ENCODE results near the gene LDB1.

LDB1 gene, protein sequence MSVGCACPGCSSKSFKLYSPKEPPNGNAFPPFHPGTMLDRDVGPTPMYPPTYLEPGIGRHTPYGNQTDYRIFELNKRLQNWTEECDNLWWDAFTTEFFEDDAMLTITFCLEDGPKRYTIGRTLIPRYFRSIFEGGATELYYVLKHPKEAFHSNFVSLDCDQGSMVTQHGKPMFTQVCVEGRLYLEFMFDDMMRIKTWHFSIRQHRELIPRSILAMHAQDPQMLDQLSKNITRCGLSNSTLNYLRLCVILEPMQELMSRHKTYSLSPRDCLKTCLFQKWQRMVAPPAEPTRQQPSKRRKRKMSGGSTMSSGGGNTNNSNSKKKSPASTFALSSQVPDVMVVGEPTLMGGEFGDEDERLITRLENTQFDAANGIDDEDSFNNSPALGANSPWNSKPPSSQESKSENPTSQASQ

DNA sequence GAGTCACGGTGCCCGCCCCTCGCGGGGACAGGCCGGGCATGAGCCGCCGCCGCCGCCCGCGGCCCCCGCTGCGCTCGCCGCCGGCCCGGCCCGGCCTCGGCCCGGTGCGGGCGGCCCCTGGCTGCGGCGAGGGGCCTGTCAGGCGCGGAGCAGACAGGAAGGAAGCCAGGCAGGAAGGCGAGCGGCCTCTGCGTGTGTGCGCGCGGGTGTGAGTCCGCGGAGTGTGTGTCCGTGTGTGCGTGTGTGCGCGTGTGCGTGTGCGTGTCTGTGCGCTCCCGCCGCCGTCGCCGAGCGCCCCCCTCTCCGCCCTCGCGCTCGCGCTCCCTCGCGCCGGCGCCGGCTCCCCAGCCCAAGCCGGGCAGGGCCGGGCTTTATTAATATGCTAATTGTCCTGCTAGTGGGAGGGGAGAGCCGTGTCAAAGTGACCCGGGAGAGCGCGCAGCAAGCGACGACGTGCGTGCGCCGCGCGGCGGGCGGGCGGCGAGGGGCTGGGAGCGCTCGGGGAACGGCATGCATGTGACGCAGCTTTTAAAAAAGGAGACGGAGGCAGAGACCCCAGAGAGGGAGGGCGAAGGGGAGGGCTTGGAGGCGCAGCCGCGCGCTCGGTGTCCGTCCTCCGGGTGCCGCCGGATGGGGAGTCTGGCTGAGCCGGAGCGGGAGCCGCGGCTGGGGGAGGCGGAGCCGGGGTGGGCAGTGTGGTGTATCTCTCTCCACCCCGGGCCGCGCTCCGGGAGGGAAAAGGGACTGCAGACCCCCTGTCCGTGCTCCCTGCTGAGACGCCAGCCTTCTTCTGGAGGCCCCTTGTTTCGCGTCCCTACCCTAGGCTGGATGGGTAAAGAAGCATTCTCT, at the start of gene LDB1:
Gene LDB1, minus strand, starts transcription at position 227 of the 849 bp plus-strand sequence. CDS start 258 bp downstream, outside the sequence.
- DNase-seq, result peak; percentile 64

- no peak for DNase-seq
These were observed 47.7 kb upstream of the LDB1 start for GRCh38 chr10:102167861-102168260.

DNA sequence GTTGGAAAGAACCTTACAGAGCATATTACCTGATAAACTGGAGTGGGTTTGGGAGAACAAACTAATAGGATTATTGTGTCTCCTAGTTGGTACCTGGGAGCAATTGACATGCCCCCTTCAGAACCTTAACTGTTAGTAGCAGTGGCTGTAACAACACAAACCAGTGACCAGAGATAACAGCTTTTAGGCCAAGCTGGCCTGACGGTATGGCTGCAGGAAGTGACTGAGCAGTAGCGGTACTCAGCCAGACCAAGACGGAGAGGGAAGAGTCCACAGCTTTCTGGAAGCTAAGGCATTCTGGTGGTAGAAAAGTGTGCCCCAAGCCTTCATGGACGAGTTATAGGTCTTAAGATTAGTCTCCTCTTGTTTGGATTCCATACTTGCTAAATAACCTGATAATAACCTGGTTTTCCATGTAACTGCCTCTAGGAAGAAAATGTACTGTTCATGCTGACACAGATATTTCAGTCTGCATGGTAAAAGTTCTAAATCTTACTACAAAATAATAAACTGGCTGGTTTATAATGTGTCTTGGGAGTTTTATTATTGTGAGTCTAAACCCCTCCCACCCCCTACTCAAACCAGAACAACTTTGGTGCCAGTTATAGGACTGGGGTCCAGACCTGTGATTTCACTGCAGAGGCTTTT, 43.3 kb upstream of the LDB1 start:
- no peak for DNase-seq

DNA sequence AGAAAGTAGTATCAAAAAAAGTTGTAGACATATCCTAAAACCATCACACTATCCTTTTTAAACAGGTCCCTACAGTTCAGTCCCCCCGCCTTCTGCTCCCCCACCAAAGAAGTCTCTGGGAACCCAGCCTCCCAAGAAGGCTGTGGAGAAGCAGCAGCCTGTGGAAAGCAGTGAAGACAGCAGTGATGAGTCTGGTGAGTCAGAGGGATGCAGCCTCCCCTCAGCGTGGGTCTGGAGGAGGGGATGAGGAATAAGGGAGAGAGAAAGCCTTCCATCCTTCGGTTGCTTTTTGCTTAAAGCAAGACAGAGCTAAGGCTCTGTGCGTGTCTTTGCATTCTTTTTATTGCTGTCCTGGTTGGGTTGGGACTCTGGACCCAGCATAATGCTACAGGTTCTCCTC, 39.7 kb upstream of the LDB1 start:
- DNase-seq, result no peak

- DNase-seq, result no peak
These were observed 39.0 kb upstream of the LDB1 start for GRCh38 chr10:102159051-102159597.

GRCh38 chr10:102157224-102157623, 37.1 kb upstream of the LDB1 start:
- no peak for DNase-seq

GRCh38 chr10:102154466-102155116, 34.4 kb upstream of the LDB1 start:
- DNase-seq, result no peak

DNA sequence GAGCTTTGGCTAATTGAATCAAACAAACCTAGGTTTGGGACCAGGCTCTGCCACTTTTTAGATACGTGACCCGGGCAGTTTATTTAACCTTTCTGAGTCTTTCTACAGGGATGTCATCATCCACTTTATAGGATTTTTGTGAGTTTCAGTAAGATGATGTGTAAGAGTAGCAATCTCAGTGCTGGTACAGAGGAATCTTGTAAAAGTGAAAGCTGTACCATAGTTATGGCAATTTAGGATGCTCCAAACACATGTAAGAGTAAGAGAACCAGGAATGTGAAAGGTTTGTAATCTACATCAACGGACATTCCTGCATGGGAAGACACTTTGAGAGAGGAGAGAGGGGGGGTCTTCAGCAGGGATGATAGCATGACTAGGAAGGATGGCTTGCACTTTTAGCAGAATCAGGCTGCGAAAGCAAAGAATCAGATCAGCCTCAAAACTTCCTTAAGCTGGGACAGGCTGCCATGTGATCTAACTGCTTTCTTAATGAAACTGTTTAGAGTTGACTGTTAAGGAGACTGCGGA, 33.0 kb upstream of the LDB1 start:
- no peak for DNase-seq

DNA sequence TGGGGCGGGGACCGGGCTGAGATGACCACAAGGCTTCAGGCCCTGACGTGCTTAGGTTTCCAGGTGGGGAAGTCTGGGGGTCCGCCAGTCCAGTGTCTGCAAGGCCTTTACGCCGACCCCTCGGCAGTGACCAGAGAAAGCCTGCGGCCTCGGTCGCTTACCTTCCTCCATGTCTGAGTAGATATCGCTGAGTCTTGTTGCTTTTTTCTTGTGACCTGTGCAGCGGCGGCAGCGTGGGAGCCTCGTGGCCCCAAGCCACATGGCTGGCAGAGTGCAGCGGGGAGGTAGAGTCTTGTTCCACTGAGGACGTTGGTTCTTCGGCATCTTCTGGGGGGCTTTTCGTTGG, 32.4 kb upstream of the LDB1 start:
- peak; percentile 11 for DNase-seq

- DNase-seq, result peak; percentile 99
These were observed 31.8 kb upstream of the LDB1 start, which contains the start of gene NOLC1 for GRCh38 chr10:102151774-102152544. TSS of gene NOLC1 (plus strand) at chr10:102152389. CDS start at chr10:102152411, 22 bp downstream.

GRCh38 chr10:102150970-102151773, 31.0 kb upstream of the LDB1 start:
- DNase-seq, result no peak

DNA sequence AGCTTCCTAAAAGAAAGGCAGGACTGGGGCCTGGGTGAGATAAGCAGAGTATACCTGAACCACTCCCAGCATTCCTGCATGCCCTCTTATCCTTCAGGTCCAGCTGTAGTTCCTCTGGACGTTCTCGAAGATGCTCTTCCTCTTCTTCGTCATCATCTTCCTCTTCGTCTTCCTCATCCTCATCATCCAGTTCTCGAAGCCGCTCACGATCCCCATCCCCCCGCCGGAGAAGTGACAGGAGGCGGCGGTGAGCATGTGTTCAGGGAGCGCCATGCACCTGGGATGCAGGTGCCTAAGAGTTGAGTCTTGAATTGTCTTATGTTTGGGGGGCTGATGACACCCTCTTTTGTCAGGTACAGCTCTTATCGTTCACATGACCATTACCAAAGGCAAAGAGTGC, 28.1 kb upstream of the LDB1 start:
- no peak for DNase-seq

DNA sequence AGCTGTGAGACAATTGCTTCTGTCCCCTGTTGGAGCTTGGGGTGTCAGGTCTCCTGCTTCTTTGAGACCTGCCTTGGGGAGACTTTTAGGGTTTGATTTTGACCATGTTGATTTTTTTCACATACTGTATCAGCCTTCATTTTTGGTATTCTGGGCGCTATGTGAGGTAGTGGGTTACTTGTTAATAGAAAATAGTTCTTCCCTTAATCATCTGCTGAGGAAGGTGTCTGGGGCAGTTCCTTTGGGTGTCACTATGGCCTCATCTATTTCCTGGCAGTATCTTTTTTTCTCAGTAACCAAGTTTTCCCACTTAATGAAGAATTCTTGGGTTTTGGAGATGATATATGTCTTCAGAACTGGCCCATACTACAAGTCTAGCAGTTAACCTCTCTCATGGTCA, 27.4 kb upstream of the LDB1 start:
- no peak for DNase-seq

DNA sequence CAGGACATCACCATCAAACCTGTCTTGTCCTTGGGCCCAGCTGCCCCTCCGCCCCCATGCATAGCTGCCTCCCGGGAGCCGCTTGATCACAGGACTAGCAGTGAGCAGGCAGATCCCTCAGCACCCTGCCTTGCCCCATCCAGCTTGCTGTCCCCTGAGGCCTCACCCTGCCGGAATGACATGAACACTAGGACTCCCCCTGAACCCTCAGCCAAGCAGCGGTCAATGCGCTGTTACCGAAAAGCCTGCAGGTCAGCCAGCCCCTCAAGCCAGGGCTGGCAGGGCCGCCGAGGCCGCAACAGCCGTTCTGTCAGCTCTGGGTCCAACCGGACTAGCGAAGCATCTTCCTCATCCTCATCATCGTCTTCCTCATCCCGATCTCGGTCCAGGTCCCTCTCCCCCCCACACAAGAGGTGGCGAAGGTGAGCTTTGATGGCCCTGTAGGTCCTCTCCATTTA, 26.8 kb upstream of the LDB1 start:
- DNase-seq, result no peak

DNA sequence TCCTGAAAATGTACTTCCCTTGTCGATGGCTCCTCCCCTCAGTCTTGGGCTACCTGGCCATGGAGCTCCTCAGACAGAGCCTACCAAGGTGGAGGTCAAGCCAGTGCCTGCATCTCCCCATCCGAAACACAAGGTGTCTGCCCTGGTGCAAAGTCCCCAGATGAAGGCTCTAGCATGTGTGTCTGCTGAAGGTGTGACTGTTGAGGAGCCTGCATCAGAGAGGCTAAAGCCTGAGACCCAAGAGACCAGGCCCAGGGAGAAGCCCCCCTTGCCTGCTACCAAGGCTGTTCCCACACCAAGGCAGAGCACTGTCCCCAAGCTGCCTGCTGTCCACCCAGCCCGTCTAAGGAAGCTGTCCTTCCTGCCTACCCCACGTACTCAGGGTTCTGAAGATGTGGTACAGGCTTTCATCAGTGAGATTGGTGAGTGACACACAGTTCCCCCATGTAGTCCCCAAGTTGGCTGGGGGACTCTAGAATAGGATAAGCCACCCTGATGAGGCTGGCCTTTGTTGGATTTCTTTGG, 21.5 kb upstream of the LDB1 start:
- DNase-seq, result no peak

DNA sequence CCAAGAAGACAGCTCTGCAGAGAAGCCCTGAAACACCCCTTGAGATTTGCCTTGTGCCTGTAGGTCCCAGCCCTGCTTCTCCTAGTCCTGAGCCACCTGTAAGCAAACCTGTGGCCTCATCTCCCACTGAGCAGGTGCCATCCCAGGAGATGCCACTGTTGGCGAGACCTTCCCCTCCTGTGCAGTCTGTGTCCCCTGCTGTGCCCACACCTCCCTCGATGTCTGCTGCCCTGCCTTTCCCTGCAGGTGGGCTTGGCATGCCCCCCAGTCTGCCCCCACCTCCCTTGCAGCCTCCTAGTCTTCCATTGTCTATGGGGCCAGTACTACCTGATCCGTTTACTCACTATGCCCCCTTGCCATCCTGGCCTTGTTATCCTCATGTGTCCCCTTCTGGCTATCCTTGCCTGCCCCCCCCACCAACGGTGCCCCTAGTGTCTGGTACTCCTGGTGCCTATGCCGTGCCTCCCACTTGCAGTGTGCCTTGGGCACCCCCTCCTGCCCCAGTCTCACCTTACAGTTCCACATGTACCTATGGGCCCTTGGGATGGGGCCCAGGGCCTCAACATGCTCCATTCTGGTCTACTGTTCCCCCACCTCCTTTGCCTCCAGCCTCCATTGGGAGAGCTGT, 20.9 kb upstream of the LDB1 start:
- DNase-seq, result no peak

GRCh38 chr10:102140218-102140617, 20.1 kb upstream of the LDB1 start:
- DNase-seq, result no peak

GRCh38 chr10:102139281-102140110, 19.3 kb upstream of the LDB1 start:
- DNase-seq, result no peak
